Suprapubic skin (tissue), 4 donors: ENCODE results near the gene EGFL6. TPM values are rescaled to one million over a fixed set of nuclear protein-coding genes. Genes with fewer than 3 reads are reported as not detected.

ENCODE experiments used
- DNase-seq, 2 donors: peaks; one replicate each; pipeline ENCODE4 v3.0.0-alpha.2; 2019; ENCODE audit warnings: low spot score in 2 of 2
- H3K27ac ChIP-seq: fragments of 200-600 bp; sonication (generic); one replicate; pipeline ENCODE4 v1.5.1; 2019
- H3K27me3 ChIP-seq: fragments of 200-600 bp; sonication (generic); one replicate; pipeline ENCODE4 v1.5.1; 2019
- H3K36me3 ChIP-seq: fragments of 200-600 bp; sonication (generic); one replicate; pipeline ENCODE4 v1.5.1; 2019
- H3K4me1 ChIP-seq: fragments of 200-600 bp; sonication (generic); one replicate; pipeline ENCODE4 v1.5.1; 2019
- H3K4me3 ChIP-seq: fragments of 200-600 bp; sonication (generic); one replicate; pipeline ENCODE4 v1.5.1; 2019; ENCODE audit warnings: mild to moderate bottlenecking
- H3K9me3 ChIP-seq: fragments of 200-600 bp; sonication (generic); one replicate; pipeline ENCODE4 v1.5.1; 2019
- EP300 ChIP-seq: sonication (generic); formaldehyde crosslinking; IDR thresholded peaks from one replicate; pipeline ENCODE4 v1.6.1; 2017; ENCODE audit warnings: antibody characterized with exemption
- POLR2A ChIP-seq, 2 donors: fragments of 450-650 bp; IDR thresholded peaks; one replicate each; pipeline ENCODE4 v1.6.1; 2017; ENCODE audit warnings: antibody characterized with exemption in 2 of 2, mild to moderate bottlenecking in 2 of 2, moderate library complexity in 2 of 2
- POLR2AphosphoS5 ChIP-seq, 3 donors: sonication (generic); formaldehyde crosslinking; IDR thresholded peaks; one replicate each; pipeline ENCODE4 v1.6.1; 2017; ENCODE audit warnings: antibody characterized with exemption in 3 of 3
- WGBS: methylation state at CpG from one replicate; pipeline ENCODE4 v1.1.5; 2018; 5-methylcytosine and 5-hydroxymethylcytosine counted together
- total RNA-seq, 4 donors: library from RNA; depleted of rRNA; stranded (reverse); fragments of >200 nt; gene quantifications; one replicate each; pipeline ENCODE4 v1.1.0, GENCODE V29; 2016
- TF ChIP-seq, protein P1 (sequence below), 2 donors: fragments of 200-600 bp in 1 of 2; fragments of 450-650 bp in 1 of 2; sonication (generic) in 1 of 2; IDR thresholded peaks; one replicate each; pipeline ENCODE4 v1.5.1; 2016 to 2019; ENCODE audit warnings: antibody characterized with exemption in 2 of 2, mild to moderate bottlenecking in 1 of 2, moderate library complexity in 1 of 2

EGFL6 gene
- total RNA-seq, 4 donors from 2014 or later: 0.19 to 0.68 (median 0.31) TPM; not detected in 1

DNA sequence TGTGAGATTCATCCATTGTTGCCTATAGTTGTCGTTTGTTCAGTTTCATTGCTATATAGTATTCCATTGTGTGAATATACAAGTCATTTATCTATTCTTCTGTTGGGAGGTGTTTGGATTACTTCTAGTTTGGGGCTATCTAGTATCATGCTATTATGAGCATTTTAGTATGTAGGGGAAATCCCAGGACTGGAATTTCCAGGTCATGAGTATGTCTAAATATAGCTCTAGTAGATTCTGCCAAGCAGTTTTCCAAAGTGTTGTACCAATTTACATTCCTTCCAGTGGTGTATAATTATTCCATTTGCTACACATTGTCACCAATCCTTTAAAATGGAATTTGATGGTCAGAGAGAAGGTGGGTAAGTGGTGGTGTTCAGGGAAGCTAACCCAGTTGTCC is 30.1 kb downstream of the EGFL6 start:
- DNase-seq: no peak
- H3K4me1 ChIP-seq: no peaks in the 10 kb centered on the region
- no peaks in the 10 kb centered on the region for H3K27me3 ChIP-seq
- H3K4me3 ChIP-seq: no peak overlapping the region
- no peaks in the 10 kb centered on the region for H3K9me3 ChIP-seq
- 79% methylated on average over 1 of the region's 1 CpG for WGBS
- H3K36me3 ChIP-seq: no peaks in the 10 kb centered on the region
- TF ChIP-seq EP300 (no peak), POLR2A (IDR thresholded peaks at IDR 0.05) (no peak), POLR2AphosphoS5 (IDR thresholded peaks at IDR 0.05) (no peak)
- TF ChIP-seq, protein P1, sequence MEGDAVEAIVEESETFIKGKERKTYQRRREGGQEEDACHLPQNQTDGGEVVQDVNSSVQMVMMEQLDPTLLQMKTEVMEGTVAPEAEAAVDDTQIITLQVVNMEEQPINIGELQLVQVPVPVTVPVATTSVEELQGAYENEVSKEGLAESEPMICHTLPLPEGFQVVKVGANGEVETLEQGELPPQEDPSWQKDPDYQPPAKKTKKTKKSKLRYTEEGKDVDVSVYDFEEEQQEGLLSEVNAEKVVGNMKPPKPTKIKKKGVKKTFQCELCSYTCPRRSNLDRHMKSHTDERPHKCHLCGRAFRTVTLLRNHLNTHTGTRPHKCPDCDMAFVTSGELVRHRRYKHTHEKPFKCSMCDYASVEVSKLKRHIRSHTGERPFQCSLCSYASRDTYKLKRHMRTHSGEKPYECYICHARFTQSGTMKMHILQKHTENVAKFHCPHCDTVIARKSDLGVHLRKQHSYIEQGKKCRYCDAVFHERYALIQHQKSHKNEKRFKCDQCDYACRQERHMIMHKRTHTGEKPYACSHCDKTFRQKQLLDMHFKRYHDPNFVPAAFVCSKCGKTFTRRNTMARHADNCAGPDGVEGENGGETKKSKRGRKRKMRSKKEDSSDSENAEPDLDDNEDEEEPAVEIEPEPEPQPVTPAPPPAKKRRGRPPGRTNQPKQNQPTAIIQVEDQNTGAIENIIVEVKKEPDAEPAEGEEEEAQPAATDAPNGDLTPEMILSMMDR (IDR thresholded peaks at IDR 0.05): no peak
- H3K27ac ChIP-seq: no peak overlapping the region

DNA sequence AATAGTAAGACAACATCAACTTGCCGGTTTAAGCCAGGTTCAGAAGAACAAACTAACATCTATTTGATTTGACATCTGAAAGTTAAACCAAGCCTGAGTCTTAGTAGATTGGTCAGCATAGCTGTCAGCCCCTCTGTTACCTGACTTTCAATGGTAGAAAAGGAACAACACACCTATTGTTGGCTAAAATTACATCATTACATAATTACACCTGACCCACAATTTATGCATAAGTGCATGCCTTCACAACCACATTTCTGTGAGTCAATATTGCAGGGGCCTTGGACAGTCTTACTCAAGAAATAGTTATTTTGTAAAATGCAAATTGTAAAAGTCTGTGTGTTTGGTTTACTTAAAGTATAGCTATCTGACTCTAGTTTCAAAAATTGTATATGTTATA is 36.2 kb downstream of the EGFL6 start:
- no peaks in the 10 kb centered on the region for H3K36me3 ChIP-seq
- no peaks in the 10 kb centered on the region for H3K4me1 ChIP-seq
- H3K27ac ChIP-seq: no peak overlapping the region
- H3K9me3 ChIP-seq: no peaks in the 10 kb centered on the region
- no peak for DNase-seq
- TF ChIP-seq POLR2A (IDR thresholded peaks at IDR 0.05): no peak
- TF ChIP-seq, protein P1 (IDR thresholded peaks at IDR 0.05): no peak
- no peak for TF ChIP-seq POLR2AphosphoS5 (IDR thresholded peaks at IDR 0.05)
- TF ChIP-seq EP300: no peak
- no peaks in the 10 kb centered on the region for H3K27me3 ChIP-seq
- WGBS: 90% methylated on average over 1 of the region's 1 CpG
- H3K4me3 ChIP-seq: no peak overlapping the region

DNA sequence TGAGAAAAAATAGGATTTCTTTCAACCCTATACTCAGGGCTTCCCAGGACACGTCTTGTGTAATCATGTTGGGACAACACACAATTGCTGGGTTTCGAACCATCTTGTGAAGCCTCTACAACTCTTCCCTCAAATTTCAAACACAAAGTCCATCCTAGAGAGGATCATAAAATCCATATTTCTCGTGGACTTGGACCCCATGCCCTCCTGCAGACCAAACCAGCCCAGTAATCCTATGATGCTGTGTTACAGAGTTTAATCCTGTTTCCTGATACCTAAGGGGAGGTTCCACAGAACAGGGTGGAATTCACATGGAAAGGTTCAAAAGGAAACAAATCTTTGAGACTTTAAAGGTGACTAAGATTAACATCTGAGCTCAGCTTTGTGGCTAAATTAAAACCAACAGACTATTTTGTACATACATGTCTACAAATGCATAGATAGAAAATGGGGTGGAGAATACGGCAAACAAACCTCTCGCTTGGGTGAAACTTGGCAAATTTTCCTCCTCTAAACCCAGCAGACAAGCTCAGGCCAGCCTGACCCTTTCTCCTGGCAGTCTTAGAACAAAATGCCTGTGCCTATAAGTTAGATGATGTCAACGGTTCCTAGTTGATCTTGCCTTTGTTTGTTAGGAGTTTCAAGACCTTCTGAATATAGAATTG is 38.1 kb downstream of the EGFL6 start:
- 63% methylated on average over 6 of the region's 6 CpGs for WGBS
- Histone ChIP-seq H3K9me3 (no peaks in the 10 kb centered on the region), H3K4me1 (no peaks in the 10 kb centered on the region), H3K27me3 (no peaks in the 10 kb centered on the region), H3K36me3 (no peaks in the 10 kb centered on the region), H3K4me3 (no peak overlapping the region), H3K27ac (no peak overlapping the region)
- TF ChIP-seq POLR2A (IDR thresholded peaks at IDR 0.05) (no peak), EP300 (no peak), POLR2AphosphoS5 (IDR thresholded peaks at IDR 0.05) (no peak)
- TF ChIP-seq, protein P1 (IDR thresholded peaks at IDR 0.05): no peak
- no peak for DNase-seq

DNA sequence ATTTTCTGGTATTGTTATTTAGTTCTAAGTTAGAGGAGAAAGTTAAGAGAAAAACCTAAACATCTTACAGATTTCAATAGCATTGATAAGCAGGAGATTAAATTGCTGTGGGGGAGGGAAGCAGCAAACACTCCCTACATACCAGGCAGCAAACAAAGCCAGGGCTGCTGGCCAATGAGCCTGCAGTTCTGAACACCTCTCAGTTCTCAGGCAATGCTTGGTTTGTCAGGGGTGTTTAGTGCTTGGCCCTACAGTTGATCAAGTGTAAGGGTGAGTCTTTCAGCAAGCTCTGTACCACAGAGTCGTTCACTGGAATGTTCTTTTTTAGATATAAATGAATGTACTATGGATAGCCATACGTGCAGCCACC is 38.6 kb downstream of the EGFL6 start:
- H3K36me3 ChIP-seq: no peaks in the 10 kb centered on the region
- no peak for DNase-seq
- no peak overlapping the region for H3K4me3 ChIP-seq
- H3K27ac ChIP-seq: no peak overlapping the region
- no peaks in the 10 kb centered on the region for H3K4me1 ChIP-seq
- H3K9me3 ChIP-seq: no peaks in the 10 kb centered on the region
- 44% methylated on average over 2 of the region's 2 CpGs for WGBS
- no peaks in the 10 kb centered on the region for H3K27me3 ChIP-seq
- TF ChIP-seq POLR2A (IDR thresholded peaks at IDR 0.05) (no peak), EP300 (no peak), POLR2AphosphoS5 (IDR thresholded peaks at IDR 0.05) (no peak)
- TF ChIP-seq, protein P1 (IDR thresholded peaks at IDR 0.05): no peak

DNA sequence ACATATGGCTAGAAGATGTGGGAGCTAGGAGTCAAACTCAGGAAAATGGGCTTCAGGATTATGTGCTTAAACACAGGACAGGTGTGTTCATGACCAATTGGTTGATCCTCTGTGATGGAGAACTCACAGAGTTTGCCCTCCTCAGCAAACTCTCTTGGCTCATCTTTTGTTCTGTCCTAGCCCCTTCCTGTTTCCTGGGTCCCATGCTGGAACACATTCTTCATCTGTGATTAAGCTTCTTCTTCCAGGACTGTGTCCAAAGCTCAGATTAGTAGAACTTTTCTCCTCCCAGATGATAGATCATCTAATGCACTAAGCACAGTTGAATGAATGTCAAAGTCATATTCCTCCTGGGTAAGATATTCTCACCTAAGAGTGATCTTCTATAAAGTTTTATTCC is 44.8 kb downstream of the EGFL6 start:
- Histone ChIP-seq H3K9me3 (no peaks in the 10 kb centered on the region), H3K27me3 (no peaks in the 10 kb centered on the region), H3K36me3 (no peaks in the 10 kb centered on the region), H3K27ac (no peak overlapping the region), H3K4me3 (no peak overlapping the region), H3K4me1 (no peaks in the 10 kb centered on the region)
- no peak for TF ChIP-seq EP300
- no peak for TF ChIP-seq POLR2A (IDR thresholded peaks at IDR 0.05)
- no peak for TF ChIP-seq POLR2AphosphoS5 (IDR thresholded peaks at IDR 0.05)
- TF ChIP-seq, protein P1 (IDR thresholded peaks at IDR 0.05): no peak
- no peak for DNase-seq
